HG03460 (cell line): ENCODE measurements around the gene SFMBT2.

Source experiments
- ATAC-seq: cut with Tn5 transposase; IDR thresholded peaks from one replicate; pipeline ENCODE4 v1.9.1; 2021; ENCODE audit not compliant: unreplicated experiment

SFMBT2 gene

DNA sequence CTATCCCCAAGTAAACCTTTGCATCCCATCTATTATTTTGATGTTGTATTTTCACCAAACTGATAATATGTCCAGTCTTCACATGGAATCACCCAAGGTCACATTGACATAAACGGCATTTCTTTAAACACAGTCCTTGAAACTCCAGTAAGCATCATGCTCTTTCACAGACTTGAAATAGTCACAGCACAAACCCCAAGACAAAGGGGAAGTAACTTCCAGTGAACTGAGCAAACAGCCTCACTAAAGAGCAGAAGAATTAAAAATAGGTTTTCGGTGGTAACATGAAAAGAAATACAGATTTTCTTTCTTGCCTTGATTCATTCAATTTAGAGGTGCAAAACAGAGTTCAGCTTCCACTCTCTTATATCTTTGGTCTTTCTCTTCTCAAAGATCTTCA, 253.7 kb downstream of the SFMBT2 start:
- no peak for ATAC-seq

DNA sequence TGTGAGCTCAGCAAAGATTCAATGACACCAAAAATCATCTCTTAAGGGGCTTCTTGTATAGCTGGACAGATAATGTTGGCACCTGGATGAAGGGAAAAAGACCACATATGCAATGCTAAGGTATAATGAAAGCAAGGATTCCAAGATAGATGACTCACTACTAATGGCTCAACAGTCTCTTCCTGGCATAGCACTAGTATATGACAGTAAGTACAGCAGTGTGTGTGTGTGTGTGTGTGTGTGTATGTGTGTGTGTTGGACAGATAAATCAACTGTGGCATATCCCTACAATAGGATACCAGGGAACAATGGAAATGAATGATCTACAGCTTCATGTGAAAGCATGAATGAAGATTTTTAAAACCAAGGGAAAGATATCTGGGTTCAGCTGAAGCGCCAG, 257.1 kb downstream of the SFMBT2 start:
- ATAC-seq = no peak

DNA sequence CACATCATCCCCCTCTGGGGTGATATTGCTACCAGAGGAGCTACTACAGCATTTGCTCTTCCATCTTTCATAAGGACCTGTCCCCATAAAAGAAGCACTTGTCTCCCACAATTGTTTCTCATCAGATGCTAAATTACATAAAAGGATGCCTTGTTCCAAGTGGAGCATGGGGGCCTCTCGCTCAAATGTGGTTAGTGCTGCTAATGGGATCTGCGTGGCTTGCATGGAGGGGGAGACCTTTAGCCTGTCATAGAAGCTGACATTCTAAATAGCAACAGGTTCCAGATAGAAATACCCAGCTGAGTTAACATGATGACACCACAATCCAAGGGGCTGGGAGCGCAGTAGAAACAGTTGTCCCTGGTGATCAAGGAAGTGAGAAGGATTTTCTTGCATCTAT, 257.9 kb downstream of the SFMBT2 start:
- ATAC-seq = no peak

DNA sequence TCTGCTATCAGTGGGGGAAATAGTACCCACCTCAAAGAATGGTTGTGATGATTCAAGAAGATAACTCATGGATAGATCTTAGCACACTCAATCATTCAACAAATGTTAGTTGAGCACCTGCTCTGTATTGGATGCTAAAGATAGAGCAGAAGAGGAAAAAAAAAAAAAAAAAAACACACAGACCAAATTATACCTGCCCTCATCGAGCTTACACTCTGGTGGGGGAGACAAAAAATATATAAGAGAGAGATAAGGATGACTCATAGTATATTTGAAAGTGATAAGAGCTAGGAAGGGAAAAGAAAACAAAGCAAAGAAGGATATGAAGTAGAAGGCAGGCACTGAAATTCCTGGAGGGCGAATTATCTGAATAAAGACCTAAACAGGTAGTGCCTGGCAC, 258.5 kb downstream of the SFMBT2 start:
- no peak for ATAC-seq

DNA sequence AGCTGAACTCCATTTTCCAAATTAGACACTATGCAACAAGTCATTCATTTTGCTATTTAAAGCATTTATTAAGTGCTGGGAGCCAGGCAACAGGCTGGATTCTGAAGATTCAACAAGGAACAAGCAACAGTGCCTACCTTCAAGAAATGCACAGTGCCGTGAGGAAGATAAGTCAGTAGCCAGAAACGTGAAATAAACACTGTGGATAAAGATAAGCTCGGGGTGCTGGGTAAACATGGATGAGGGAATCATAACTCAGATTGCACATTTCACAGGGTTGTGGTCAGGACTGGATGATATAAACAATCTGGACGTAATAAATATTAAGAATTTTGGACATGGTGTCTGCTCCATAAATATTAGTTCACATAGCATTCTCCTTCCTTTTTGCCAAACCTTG, 259.3 kb downstream of the SFMBT2 start:
- no peak for ATAC-seq

DNA sequence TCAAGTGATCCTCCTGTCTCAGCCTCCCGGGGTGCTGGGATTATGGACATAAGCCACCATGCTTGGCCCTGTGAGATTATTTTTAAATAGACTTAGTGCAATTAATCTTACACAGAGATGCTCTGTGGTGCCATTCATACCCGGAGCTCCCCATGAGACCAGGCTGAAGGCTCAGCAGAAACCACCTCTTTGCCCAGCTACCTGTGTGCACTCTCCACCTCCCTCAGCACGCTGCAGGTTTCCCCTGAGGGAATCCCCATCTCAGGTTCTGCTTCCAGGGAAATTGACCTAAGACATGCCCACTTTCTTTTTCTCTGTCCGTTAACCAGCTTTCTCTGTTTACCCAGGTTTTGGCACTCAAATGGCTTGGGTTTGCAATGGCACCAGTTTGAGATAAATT, 260.5 kb downstream of the SFMBT2 start:
- no peak for ATAC-seq

DNA sequence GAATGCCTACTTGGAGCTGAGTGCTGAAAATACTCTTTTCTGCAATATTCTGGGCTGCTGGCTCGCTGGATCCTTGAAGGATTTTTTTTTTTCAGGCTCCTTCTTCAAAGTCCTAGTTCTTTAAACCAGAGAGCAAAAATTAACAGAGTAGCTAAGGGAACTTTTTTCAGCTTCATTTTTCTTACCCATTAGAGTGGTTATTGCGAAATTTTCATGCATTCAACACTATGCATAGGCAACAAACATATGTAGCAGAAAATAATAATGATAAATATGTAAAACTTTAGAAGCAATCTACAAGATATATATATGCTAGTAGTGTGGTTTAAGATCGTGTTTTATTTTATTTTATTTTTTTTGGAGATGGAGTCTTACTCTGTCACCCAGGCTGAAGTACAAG, 264.6 kb downstream of the SFMBT2 start:
- no peak for ATAC-seq

DNA sequence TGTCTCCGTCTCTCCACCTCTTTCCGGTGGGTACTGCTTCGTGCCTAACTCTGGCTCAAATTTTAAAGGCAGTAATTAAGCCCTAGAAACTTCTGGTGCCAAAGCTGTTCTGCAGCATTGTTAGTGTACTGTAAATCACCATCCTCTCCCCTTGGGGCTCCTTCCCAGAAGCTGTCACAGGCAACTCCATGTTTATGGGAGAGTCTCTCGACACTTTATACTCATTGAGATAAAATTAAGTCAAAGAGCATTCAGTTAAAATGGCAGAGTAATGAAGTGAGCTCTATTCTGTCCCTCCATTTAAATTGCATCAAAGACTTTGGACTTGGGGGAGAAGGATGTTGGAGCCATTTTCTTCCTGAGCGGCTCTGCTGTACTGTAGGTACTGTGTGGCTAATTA, 274.8 kb downstream of the SFMBT2 start:
- ATAC-seq = no peak

DNA sequence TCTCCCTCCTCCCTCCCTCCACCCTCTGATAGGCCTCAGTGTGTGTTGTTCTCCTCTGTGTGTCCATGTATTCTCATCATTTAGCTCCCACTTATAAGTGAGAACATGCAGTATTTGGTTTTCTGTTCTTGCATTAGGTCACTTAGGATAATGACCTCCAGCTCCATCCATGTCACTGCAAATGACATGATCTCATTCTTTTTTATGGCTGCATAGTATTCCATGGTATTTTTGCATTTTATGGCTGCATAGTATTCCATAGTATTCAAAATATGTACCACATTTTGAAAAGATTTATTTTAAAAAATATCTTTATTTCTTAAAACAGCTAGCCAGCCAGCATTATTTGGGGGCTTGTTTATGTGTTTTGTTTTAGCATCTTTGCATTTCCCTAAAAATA, 275.6 kb downstream of the SFMBT2 start:
- no peak for ATAC-seq

DNA sequence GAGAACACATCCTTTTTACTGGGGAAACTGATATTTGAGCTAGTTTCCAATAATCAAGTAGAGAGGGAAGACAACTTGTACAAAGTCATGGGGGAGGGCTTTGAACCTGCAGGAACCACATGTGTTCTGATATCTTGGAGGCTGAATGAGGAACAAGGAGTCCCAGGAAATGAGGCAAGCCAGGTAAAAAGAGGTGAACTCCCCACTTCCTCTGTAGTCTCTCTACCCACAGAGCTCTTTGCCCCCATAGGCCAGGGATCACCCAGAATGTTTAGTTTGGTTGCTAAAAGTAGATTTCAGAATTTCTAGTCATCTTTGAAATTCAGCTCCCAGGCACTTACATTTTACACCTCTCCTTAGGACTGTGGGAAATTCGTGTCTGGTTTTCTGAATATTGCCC, 276.4 kb downstream of the SFMBT2 start:
- no peak for ATAC-seq

DNA sequence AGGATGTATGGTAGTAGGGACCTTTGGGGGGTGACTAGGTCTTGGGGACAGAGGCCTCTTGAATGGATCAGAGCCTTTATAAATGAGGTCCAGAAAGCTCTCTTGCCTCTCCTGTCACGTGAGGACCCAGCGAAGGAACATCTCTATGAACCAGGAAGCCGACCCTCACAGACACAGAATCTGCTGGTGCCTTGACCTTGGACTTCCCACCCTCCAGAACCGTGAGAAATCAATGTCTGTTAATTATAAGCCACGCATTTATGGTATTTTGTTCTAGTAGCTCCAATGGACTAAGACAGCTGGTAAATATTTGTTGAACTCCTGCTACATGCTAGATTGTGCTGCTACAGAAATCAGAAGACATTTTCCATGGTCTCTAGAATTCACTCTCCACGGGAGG, 276.9 kb downstream of the SFMBT2 start:
- no peak for ATAC-seq

DNA sequence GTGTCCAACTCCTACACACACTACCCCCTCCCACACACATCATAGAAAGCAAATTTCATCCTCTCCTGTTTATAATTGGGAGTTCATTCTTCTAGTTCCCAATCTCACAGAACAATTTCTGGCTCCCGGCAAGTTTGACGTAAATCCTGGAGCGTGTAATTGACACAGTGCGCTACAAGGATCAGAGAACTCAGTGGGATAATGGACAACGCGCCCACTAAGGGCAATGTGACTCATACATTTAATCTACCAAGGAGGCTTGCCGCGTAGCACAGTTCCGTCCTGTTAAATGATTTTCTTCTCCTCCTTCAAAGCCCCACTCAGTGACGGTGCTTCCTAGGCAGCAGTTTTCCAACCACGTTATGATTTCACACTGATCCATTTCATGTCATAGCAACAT, 277.6 kb downstream of the SFMBT2 start:
- ATAC-seq = no peak

DNA sequence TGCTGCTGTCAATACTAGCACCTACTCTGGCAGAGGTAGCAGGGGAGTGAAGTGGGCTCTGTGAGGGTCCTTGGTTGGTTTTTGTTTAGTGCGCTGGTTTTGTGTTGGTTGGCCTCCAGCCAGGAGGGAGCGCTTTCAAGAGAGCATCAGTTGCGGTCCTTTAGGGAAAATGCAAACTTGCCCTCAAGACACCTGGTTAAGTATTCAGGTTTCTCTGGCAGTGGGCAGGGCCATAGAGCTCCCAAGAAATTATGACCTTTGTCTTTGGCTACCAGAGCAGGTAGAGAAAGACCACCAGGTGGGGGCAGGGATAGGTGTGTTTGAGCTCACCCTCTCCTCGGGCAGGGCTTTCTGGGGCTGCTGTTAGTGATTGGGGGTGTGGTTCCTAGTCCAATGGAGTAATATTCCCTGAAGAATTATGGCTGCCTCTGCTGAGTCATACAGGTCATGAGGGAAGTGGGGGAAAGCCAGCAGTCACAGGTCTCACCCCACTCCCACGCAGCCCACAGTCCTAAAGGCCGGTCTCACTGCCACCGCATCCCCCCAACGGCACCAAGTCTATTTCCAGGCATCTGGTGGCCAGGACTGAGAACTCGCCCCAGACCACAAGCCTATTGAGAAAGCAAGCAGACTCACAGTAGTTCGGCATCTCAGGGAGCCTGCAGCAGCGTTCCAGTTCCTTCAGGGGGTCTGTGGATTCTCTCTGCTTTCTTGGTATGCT, 280.5 kb downstream of the SFMBT2 start:
- no peak for ATAC-seq

DNA sequence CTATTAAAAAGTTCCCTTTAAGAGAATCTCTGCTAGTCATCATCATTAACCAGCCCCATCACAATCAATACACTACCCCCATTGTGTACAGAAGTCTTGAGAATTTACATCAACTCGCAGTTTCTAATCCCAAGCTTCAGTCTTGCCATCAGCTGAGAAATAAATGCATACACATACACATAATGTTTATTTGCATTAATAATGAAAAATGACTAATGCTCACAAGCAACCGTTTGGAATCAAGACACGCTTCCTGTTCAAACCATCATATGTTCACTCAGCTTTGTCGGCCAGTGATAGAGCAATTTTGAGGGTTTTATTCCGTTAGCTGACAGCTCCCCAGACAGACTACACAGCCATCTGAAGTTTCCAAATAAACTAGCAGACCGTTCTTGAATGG, 287.1 kb downstream of the SFMBT2 start:
- no peak for ATAC-seq

DNA sequence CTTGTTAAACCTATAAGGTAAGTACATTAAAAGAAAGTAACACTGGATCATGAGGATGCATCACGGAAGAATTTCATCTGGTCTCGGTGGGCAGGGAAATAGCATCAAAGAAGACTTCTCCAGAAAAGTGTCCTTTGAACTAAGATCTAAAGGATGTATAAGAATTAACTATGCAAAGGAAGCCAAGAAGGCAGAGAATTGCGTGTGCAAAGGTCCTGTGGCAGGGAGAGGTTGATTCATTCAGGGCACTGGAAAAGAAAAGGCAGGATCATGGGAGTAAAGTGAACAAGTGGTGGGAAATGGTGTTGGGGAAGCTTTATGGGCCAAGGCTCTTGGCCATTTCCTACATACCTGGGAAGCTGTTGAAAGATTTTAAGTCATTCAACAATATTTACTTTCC, 288.3 kb downstream of the SFMBT2 start:
- no peak for ATAC-seq

DNA sequence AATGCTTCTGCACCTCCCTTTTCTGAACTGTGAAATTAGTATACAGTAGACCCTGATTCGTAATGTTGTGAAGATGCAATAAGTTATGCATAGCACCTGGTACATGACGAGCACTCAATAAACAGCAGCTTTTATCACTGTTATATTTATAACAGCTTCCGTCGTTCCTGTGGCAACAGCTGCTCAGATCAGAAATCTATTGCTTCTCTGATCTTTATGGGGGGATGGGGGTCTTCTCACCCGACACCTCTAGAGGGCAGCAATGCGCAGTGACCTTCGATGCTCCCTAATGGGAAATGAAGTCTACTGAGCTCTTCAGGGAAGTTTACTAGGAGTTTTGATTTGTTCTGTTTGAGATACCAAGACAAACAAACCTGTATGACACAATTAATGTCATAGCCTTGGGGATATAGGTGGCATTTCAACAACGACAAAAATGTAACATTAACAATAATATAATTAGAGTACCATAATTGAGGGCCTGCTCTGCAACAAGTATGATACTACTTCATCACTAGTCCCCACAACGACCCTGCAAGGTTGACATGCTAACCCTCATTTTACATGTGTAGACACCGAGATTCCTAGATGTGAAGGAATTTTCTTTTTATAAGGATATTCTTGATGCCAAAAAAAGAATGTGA, 289.6 kb downstream of the SFMBT2 start:
- ATAC-seq = no peak

DNA sequence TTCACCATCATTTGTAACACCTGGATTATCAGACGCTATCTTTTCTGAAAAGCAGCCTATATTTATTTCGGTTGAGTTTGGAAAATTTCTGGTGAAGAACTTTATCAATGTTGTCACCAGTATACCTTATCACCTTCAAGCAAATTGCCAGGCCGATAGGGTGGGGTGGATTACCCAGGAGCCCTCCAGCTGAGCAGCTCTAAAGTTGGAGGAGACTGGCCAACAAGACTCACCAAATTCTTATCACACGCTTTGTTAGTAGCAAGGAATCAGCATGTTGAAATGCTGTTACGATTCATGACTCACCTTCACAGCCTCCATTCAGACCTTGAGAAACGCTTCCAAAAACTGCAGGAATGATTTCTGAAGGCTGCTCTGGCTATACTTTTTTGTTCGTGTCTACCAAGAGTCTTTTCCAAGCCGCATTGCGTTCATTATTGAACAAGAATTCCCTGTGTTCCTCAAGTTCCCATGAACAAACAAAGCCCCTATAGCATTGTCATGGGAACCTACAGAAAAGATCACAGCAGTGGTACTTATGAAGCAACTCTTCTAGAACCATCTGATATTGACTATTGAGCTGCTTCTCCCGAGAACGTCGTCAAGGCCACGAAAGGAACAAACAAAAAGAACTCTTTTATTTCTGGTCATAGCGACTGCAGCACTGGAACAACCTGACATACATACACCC, 291.4 kb downstream of the SFMBT2 start:
- no peak for ATAC-seq

DNA sequence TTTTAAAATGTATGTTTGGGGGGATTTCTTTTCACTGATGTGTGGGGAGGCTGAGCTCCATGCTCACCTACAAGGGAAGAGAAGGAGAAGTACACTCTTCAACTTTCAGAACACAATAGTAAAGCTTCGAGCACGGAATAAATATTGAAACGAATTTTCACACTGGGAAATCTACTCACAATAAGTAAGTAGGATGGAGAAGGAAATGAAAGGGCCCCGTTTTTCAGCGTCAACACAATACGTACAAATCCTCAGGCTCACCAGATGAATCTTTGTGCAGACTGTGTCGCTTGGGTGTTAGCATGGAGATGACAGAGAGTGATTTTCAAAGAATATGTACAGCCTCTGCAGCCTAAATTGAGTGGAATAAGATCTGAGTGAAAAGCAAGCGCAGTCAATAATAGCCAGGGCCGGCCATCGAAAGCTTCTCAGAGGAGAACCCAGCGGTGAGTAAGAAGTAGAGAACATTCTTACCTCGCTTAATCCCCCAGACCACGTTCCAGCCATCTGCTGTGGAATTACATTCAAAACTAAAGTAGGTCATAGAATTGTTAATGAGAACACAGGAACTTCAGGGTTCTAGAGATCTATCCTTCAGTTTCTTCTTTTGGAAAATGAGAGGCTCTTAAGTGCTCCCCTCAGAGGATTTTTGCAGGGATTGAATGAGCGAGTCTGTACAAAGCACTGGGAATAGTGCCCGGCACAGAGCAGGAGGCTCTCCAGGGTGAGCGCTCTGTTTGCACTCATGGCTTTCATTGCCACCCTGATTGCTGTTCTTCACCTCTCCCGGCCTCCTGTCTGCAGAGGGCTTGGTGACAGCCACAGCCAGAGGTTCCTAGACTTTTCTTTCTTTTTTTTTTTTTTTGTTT, 292.8 kb downstream of the SFMBT2 start:
- no peak for ATAC-seq

DNA sequence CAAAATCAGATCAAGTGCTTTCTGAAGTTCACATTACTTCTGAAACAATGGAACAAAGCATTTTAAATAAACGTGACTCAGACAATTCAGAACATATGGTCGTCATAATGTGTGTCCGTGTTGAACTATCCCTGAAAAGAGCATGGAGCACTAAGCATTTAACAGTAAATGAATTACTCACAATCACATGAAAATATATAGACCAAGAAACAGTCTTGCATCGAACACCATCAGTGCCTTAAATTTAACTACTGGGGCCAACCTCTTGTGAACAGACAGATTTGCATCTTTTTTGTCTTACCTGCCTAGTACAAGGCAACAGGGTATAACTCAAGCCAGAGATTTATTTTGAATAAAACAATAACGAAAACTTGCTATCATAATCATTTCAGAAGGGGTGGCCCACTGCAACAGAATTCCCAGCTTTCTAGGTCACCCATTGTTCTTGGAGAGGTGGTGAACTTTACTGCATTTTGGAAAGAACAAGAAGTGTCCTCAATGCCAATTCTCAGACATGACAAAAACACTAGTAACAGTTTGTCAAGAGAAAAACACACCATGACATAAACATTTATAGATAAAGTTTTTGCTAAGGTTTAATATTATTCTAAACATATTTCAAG, 293.5 kb downstream of the SFMBT2 start:
- ATAC-seq = no peak

DNA sequence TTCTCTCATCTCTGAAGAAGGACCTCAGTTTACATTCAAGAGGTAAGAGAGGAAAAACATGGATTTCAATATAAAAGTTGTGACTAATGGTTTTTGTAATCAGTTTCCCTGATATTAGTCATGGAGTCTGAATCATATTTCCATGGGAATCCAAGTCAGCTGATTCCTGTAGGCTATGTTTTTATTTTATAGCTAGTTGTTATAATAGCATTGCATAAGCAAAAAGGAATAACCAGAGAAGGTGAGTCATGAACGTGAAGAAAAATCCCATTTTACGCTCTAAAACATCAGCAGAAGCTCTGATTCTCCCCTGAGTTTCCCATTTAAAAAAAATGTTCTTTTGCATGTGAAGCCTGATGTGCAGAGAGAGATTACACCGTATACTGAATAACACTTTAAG, 299.3 kb downstream of the SFMBT2 start:
- ATAC-seq = no peak

DNA sequence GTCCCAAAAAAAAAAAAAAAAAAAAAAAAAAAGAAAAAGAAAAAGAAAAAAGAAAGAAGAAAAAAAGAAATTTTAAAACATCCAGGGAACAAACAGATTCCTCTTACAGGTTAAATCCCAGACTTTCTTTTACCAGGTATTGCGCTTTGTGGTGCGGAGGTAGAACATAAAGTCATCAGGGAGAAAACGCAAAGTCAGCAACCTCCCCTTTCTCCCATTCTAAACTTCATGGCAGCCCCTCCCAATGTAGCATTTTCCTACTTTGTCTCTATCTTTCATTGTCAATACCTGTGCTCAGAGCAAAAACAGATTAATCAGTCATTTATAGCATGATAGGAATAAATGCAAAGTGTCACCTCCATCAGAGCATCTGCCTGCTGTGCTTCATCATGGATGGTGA, 299.7 kb downstream of the SFMBT2 start:
- no peak for ATAC-seq
